SU-DHL-6 (cell line): Measurements from ENCODE around the gene THAP10.

ENCODE experiments used
- H2AFZ ChIP-seq: fragments of 200-600 bp; sonication (generic); 2 replicates; pipeline ENCODE4 v1.6.1; 2014; ENCODE audit warnings: low read depth, mild to moderate bottlenecking, moderate library complexity, mixed read lengths, antibody characterized with exemption, low read length; ENCODE audit not compliant: severe bottlenecking
- H3F3A ChIP-seq: fragments of 200-600 bp; shearing (Covaris generic); 2 replicates; pipeline ENCODE4 v1.6.0; 2016; ENCODE audit warnings: antibody characterized with exemption, mild to moderate bottlenecking; ENCODE audit not compliant: insufficient read depth
- H3K27ac ChIP-seq: fragments of 200-600 bp; sonication (generic); 2 replicates; pipeline ENCODE4 v1.5.1; 2016; ENCODE audit warnings: low read depth, mild to moderate bottlenecking, low read length, moderate library complexity, mixed read lengths
- H3K27me3 ChIP-seq: fragments of 200-600 bp; sonication (generic), shearing (Covaris generic); 2 replicates; pipeline ENCODE4 v1.6.0; 2014; ENCODE audit warnings: mild to moderate bottlenecking, low read length
- H3K36me3 ChIP-seq: fragments of 200-600 bp; sonication (generic); 2 replicates; pipeline ENCODE4 v1.6.1; 2014; ENCODE audit warnings: mild to moderate bottlenecking, low read length, mixed read lengths
- H3K4me2 ChIP-seq: fragments of 300-600, 200-600 bp; shearing (Covaris generic), sonication (generic); 2 replicates; pipeline ENCODE4 v1.6.0; 2014; ENCODE audit warnings: low read length, low read depth, mild to moderate bottlenecking; ENCODE audit not compliant: poor library complexity, severe bottlenecking
- H3K4me3 ChIP-seq: fragments of 200-600 bp; sonication (generic); 2 replicates; pipeline ENCODE4 v1.5.1; 2014; ENCODE audit warnings: antibody characterized with exemption, low read length, mild to moderate bottlenecking, mixed read lengths; ENCODE audit not compliant: insufficient read depth, poor library complexity, severe bottlenecking
- H3K79me2 ChIP-seq: fragments of 200-600 bp; sonication (generic); 2 replicates; pipeline ENCODE4 v1.6.1; 2014; ENCODE audit warnings: mild to moderate bottlenecking, low read length, moderate library complexity; ENCODE audit not compliant: insufficient read depth
- H3K9ac ChIP-seq: fragments of 200-600 bp; sonication (generic); 2 replicates; pipeline ENCODE4 v1.7.0; 2014; ENCODE audit warnings: mild to moderate bottlenecking, low read length
- H3K9me2 ChIP-seq: fragments of 200-600 bp; sonication (generic); replicated peaks from 2 replicates; pipeline ENCODE4 v1.6.1; 2014; ENCODE audit warnings: low read length; ENCODE audit not compliant: insufficient read depth
- H3K9me3 ChIP-seq: fragments of 200-600 bp; sonication (generic); 2 replicates; pipeline ENCODE4 v1.6.1; 2014; ENCODE audit warnings: low read length, mixed read lengths; ENCODE audit not compliant: insufficient read depth
- H4K20me1 ChIP-seq: fragments of 200-600 bp; sonication (generic); 2 replicates; pipeline ENCODE4 v1.6.1; 2014; ENCODE audit warnings: low read depth, mild to moderate bottlenecking, antibody characterized with exemption, low read length, moderate library complexity, mixed read lengths
- EZH2phosphoT487 ChIP-seq: fragments of 200-600 bp; sonication (generic), shearing (Covaris generic); conservative IDR thresholded peaks from 2 replicates; pipeline ENCODE4 v1.6.1; 2018; ENCODE audit warnings: mild to moderate bottlenecking, antibody characterized with exemption, low read length, moderate library complexity, mixed read lengths
- TF ChIP-seq, protein P1 (sequence below): fragments of 200-600 bp; sonication (generic); IDR thresholded peaks from one replicate; pipeline ENCODE4 v1.5.1; 2017; ENCODE audit warnings: antibody characterized with exemption, mild to moderate bottlenecking, low read length, moderate library complexity; ENCODE audit not compliant: insufficient read depth, poor library complexity, severe bottlenecking

Gene THAP10

DNA sequence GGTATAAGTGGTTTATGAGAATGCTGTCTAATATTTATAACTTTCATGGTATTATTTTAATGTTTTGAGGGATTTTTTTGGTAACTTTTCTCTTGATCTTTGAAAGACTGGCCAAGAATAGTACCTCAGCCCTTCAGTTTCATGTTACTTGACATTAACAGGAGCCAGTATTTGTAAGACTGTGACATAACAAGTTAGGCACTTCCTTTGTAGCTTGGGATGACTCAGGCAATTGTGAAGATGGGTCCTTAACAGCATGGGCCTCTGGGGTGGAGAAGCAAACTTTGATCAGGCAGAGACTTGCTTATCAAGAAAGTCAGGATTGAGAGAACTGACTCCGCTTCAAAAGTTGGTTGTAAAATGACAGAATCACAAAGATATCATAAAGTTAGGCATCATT lies 9.9 kb upstream of the THAP10 start:
- H3K9ac ChIP-seq: no peak overlapping the region
- no peak overlapping the region for H2AFZ ChIP-seq
- no peaks in the 10 kb centered on the region for H3F3A ChIP-seq
- H3K4me2 ChIP-seq: no peak overlapping the region
- no peaks in the 10 kb centered on the region for H3K9me2 ChIP-seq
- H3K27me3 ChIP-seq: no peaks in the 10 kb centered on the region
- H3K79me2 ChIP-seq: no peaks in the 10 kb centered on the region
- no peak for TF ChIP-seq EZH2phosphoT487
- no peaks in the 10 kb centered on the region for H4K20me1 ChIP-seq
- no peaks in the 10 kb centered on the region for H3K9me3 ChIP-seq
- no peak overlapping the region for H3K27ac ChIP-seq
- no peaks in the 10 kb centered on the region for H3K36me3 ChIP-seq
- H3K4me3 ChIP-seq: no peak overlapping the region

DNA sequence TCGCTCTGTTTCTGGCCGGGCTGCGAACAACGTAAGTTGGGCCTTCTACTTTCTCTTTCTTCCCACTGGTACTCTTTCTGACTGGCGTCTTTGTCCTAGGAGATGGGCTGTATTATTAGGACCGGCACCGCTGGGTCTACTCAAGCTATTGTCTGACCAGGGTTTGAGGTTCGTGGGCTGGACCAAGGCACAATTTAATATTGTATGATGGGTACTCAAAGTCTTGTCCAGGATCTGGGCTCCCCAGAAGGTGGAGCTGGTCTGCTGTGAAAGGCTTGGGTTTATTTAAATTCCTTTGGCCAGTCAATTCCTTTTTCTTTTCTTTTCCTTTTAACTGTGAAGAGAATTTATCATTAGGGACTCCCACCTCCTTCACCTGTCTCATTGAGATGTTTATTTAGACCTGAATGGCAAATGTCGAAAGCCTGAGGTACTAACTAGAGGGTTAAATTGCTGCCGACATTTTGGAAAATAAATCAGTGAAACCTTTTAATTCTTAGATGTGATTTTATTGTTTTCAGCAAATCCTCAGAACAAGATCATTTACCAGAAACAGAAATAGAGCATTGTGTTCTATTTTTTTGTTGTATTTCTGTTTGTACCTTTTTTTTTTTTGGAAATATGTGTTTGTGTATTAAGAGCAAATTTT lies 803 bp upstream of the THAP10 start:
- Histone ChIP-seq H2AFZ (no peak overlapping the region), H3K4me3 (no peak overlapping the region), H4K20me1 (no peaks in the 10 kb centered on the region), H3K36me3 (no peaks in the 10 kb centered on the region), H3K79me2 (no peaks in the 10 kb centered on the region), H3K9me3 (no peaks in the 10 kb centered on the region), H3K9me2 (no peaks in the 10 kb centered on the region), H3K27ac (no peak overlapping the region), H3F3A (no peaks in the 10 kb centered on the region), H3K4me2 (no peak overlapping the region), H3K9ac (no peak overlapping the region), H3K27me3 (no peaks in the 10 kb centered on the region)
- no peak for TF ChIP-seq EZH2phosphoT487
- TF ChIP-seq, protein P1, sequence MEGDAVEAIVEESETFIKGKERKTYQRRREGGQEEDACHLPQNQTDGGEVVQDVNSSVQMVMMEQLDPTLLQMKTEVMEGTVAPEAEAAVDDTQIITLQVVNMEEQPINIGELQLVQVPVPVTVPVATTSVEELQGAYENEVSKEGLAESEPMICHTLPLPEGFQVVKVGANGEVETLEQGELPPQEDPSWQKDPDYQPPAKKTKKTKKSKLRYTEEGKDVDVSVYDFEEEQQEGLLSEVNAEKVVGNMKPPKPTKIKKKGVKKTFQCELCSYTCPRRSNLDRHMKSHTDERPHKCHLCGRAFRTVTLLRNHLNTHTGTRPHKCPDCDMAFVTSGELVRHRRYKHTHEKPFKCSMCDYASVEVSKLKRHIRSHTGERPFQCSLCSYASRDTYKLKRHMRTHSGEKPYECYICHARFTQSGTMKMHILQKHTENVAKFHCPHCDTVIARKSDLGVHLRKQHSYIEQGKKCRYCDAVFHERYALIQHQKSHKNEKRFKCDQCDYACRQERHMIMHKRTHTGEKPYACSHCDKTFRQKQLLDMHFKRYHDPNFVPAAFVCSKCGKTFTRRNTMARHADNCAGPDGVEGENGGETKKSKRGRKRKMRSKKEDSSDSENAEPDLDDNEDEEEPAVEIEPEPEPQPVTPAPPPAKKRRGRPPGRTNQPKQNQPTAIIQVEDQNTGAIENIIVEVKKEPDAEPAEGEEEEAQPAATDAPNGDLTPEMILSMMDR: no peak

DNA sequence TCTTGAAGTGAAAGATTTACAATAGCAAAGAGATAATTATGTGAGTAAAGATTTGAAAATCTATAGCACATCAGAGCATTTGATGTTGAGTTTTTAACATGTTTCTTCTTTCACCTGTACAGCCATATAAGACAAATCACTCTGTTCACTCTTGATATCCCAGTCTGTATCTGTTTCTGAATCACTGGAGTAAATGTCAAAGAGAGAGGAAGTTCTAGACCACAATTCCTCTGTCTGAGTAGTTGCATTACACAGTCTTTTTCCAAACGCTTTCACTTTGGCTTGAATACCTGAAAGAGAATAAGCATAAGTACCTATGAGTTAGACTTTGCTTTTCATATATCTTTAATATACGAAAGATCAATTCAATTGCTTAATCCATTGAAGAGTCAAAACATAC lies 9.9 kb downstream of the THAP10 start:
- Histone ChIP-seq H3K9me2 (no peaks in the 10 kb centered on the region), H3F3A (no peaks in the 10 kb centered on the region), H3K9ac (no peak overlapping the region), H3K4me2 (no peak overlapping the region), H3K4me3 (no peak overlapping the region), H4K20me1 (no peaks in the 10 kb centered on the region), H3K27me3 (0 out of 2 replicates have a peak, but pooled peaks cover 2% of the 10 kb centered on the region), H3K79me2 (no peaks in the 10 kb centered on the region), H3K36me3 (no peaks in the 10 kb centered on the region), H3K27ac (no peak overlapping the region), H2AFZ (no peak overlapping the region), H3K9me3 (no peaks in the 10 kb centered on the region)
- TF ChIP-seq, protein P1: no peak
- no peak for TF ChIP-seq EZH2phosphoT487

DNA sequence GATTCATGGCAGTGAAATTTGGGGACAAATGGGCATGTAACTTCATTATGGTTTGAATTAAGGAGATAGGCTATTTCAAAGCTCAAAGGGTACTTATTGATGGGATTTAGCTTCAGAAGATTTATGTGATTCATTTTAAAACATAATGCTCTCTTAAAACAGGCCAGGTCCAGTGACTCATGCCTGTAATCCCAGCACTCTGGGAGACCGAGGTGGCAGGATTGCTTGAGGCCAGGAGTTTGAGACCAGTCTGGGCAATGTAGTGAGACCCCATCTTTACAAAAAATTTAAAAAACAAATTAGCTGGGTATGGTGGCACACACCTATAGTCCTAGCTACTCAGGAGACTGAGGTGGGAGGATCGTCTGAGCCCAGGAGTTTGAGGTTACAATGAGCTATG lies 11.5 kb downstream of the THAP10 start:
- Histone ChIP-seq H3K9ac (no peak overlapping the region), H3K4me3 (no peak overlapping the region), H3K27me3 (0 out of 2 replicates have a peak, but pooled peaks cover 2% of the 10 kb centered on the region), H4K20me1 (no peaks in the 10 kb centered on the region), H3F3A (no peaks in the 10 kb centered on the region), H3K9me3 (no peaks in the 10 kb centered on the region), H3K79me2 (no peaks in the 10 kb centered on the region), H3K27ac (no peak overlapping the region), H3K9me2 (no peaks in the 10 kb centered on the region), H3K36me3 (no peaks in the 10 kb centered on the region), H3K4me2 (no peak overlapping the region), H2AFZ (no peak overlapping the region)
- TF ChIP-seq, protein P1: no peak
- TF ChIP-seq EZH2phosphoT487: no peak
